Keratinocyte (primary cell): ENCODE data around the gene ANGEL1. TPM values are rescaled to one million over a fixed set of nuclear protein-coding genes. Genes with fewer than 3 reads are reported as not detected.

Source experiments
- DNase-seq: peaks from one replicate; pipeline ENCODE4 v3.0.0-alpha.2; 2011; ENCODE audit warnings: low read depth, missing footprints, low spot score
- FAIRE-seq: peaks from 2 replicates; lab custom pipeline; 2011; peaks lifted over from hg19 to GRCh38; lab: Jason Lieb, UNC
- H2AFZ ChIP-seq: 2 replicates; pipeline ENCODE4 v1.6.0; 2012; ENCODE audit warnings: low read length, control low read depth, inconsistent platforms; ENCODE audit not compliant: control insufficient read depth
- H3K27ac ChIP-seq: 2 replicates; pipeline ENCODE4 v1.5.1; 2011; ENCODE audit warnings: low read length; ENCODE audit not compliant: control insufficient read depth, insufficient read depth
- H3K27me3 ChIP-seq: 3 replicates; pipeline ENCODE4 v1.6.0; 2011; ENCODE audit warnings: low read length; ENCODE audit not compliant: control insufficient read depth, insufficient read depth; ENCODE audit errors: extremely low read depth
- H3K36me3 ChIP-seq, 2 experiments: 2 replicates in 1 of 2; 3 replicates in 1 of 2; pipeline ENCODE4 v1.5.1; 2011; ENCODE audit warnings: low read length in 2 of 2, mild to moderate bottlenecking in 1 of 2; ENCODE audit not compliant: control insufficient read depth in 2 of 2, insufficient read depth in 2 of 2; ENCODE audit errors: extremely low read depth in 1 of 2
- H3K4me1 ChIP-seq: 3 replicates; pipeline ENCODE4 v1.5.1; 2011; ENCODE audit warnings: low read length; ENCODE audit not compliant: control insufficient read depth, insufficient read depth; ENCODE audit errors: extremely low read depth
- H3K4me2 ChIP-seq: 3 replicates; pipeline ENCODE4 v1.6.0; 2011; ENCODE audit warnings: low read depth, low read length; ENCODE audit not compliant: control insufficient read depth, insufficient read depth; ENCODE audit errors: extremely low read depth
- H3K4me3 ChIP-seq, 3 experiments: fragments of 200-600 bp in 1 of 3; sonication (generic) in 1 of 3; 2 replicates in 2 of 3; 3 replicates in 1 of 3; pipeline ENCODE4 v1.5.1; 2011 to 2016; ENCODE audit warnings: low read length in 3 of 3, mild to moderate bottlenecking in 3 of 3, control low read depth in 2 of 3, inconsistent platforms in 1 of 3, low read depth in 1 of 3, mixed read lengths in 1 of 3, mixed run types in 1 of 3, moderate library complexity in 1 of 3; ENCODE audit not compliant: control insufficient read depth in 2 of 3, insufficient read depth in 2 of 3; ENCODE audit errors: extremely low read depth in 1 of 3
- H3K79me2 ChIP-seq: 2 replicates; pipeline ENCODE4 v1.6.0; 2012; ENCODE audit warnings: low read length; ENCODE audit not compliant: control insufficient read depth, insufficient read depth
- H3K9ac ChIP-seq: 3 replicates; pipeline ENCODE4 v1.6.0; 2011; ENCODE audit warnings: low read length; ENCODE audit not compliant: control insufficient read depth, insufficient read depth; ENCODE audit errors: extremely low read depth
- H3K9me1 ChIP-seq: 3 replicates; pipeline ENCODE4 v1.6.0; 2011; ENCODE audit warnings: low read length; ENCODE audit not compliant: control insufficient read depth, insufficient read depth; ENCODE audit errors: extremely low read depth
- H3K9me3 ChIP-seq: 2 replicates; pipeline ENCODE4 v1.5.1; 2012; ENCODE audit warnings: low read depth, low read length; ENCODE audit not compliant: control insufficient read depth
- H4K20me1 ChIP-seq: 3 replicates; pipeline ENCODE4 v1.6.0; 2011; ENCODE audit warnings: low read length; ENCODE audit not compliant: control insufficient read depth, insufficient read depth; ENCODE audit errors: extremely low read depth
- CTCF ChIP-seq, 3 experiments: IDR thresholded peaks in 1 of 3; conservative IDR thresholded peaks in 1 of 3; optimal IDR thresholded peaks in 1 of 3; 2 replicates in 2 of 3; 3 replicates in 1 of 3; pipeline versions ENCODE3 to v1.5.1; 2011; ENCODE audit warnings: low read length in 3 of 3, mild to moderate bottlenecking in 3 of 3, moderate library complexity in 2 of 3, control low read depth in 1 of 3, inconsistent platforms in 1 of 3; ENCODE audit not compliant: insufficient read depth in 2 of 3; ENCODE audit errors: extremely low read depth in 1 of 3
- EZH2 ChIP-seq: IDR thresholded peaks from one replicate; pipeline ENCODE4 v1.6.1; 2012; ENCODE audit warnings: inconsistent platforms, mild to moderate bottlenecking, low read length, moderate library complexity
- dilution Hi-C: fragments of 300-500 bp; cut with MboI; formaldehyde crosslinking; loops from one replicate; pipeline ENCODE4 v1.7.0; 2020; ENCODE audit warnings: low sequenced_read_pairs; ENCODE audit not compliant: extremely low pct_ligation_motif_present
- polyA plus RNA-seq, 5 experiments: library from polyadenylated mRNA; depleted of rRNA in 3 of 5; stranded (reverse) in 3 of 5; stranded (forward) in 1 of 5; unstranded in 1 of 5; fragments of >200 nt; gene quantifications; 1 replicate in 1 of 5; 2 replicates in 3 of 5; 3 replicates in 1 of 5; pipeline versions ENCODE4 v1.2.1 to v1.2.3, GENCODE V29; 2011 to 2012; ENCODE audit warnings: missing spikeins in 2 of 5, low read depth in 1 of 5, low replicate concordance in 1 of 5

The ANGEL1 gene
- polyA plus RNA-seq, 1 donor (not counting 4 experiments of a cell fraction or from before 2014, with no cell fraction given), result 13.0 TPM

GRCh38 chr14:76760331-76761135 lies 52.1 kb downstream of the ANGEL1 start:
- Histone ChIP-seq H3K79me2 (no peaks in the 10 kb centered on the region), H3K9me3 (no peaks in the 10 kb centered on the region), H3K4me3 (peak overlapping the region in 2 of 3 experiments; percentile 53 to 65), H3K36me3 (no peaks in the 10 kb centered on the region), H3K9ac (no peak overlapping the region), H3K27ac (no peak overlapping the region), H4K20me1 (no peaks in the 10 kb centered on the region), H3K4me1 (peaks cover 5% of the 10 kb centered on the region), H3K27me3 (peaks cover 56% of the 10 kb centered on the region), H3K9me1 (no peaks in the 10 kb centered on the region), H3K4me2 (peak overlapping the region; percentile 86), H2AFZ (peak overlapping the region; percentile 79)
- dilution Hi-C loops, result no loop called here
- DNase-seq (no peak), FAIRE-seq (no peak)
- no peak for TF ChIP-seq CTCF (optimal IDR thresholded peaks at IDR 0.05 in 1 of 3, IDR thresholded peaks at IDR 0.05 in 1 of 3, conservative IDR thresholded peaks at IDR 0.05 in 1 of 3; ENCODE audit: extremely low read depth in 1 of 3, insufficient read depth in 2 of 3, low read length in 3 of 3)
- no peak for TF ChIP-seq EZH2

GRCh38 chr14:76759589-76759988 lies 53.1 kb downstream of the ANGEL1 start:
- Histone ChIP-seq H3K27ac (no peak overlapping the region), H3K4me3 (no peak overlapping the region), H3K9me3 (no peaks in the 10 kb centered on the region), H3K9ac (no peak overlapping the region), H3K27me3 (peaks cover 46% of the 10 kb centered on the region), H4K20me1 (no peaks in the 10 kb centered on the region), H3K79me2 (no peaks in the 10 kb centered on the region), H3K4me2 (no peak overlapping the region), H3K4me1 (peaks cover 5% of the 10 kb centered on the region), H3K36me3 (no peaks in the 10 kb centered on the region), H2AFZ (no peak overlapping the region), H3K9me1 (no peaks in the 10 kb centered on the region)
- dilution Hi-C loops, result no loop called here
- TF ChIP-seq CTCF (optimal IDR thresholded peaks at IDR 0.05 in 1 of 3, IDR thresholded peaks at IDR 0.05 in 1 of 3, conservative IDR thresholded peaks at IDR 0.05 in 1 of 3; ENCODE audit: extremely low read depth in 1 of 3, insufficient read depth in 2 of 3, low read length in 3 of 3) (no peak), EZH2 (no peak)
- no peak for FAIRE-seq
- DNase-seq, result no peak
